Measurements from ENCODE around the gene ACOT11. TPM values are rescaled to one million over a fixed set of nuclear protein-coding genes. Genes with fewer than 3 reads are reported as not detected.
A peak's percentile ranks its signal among the peaks of the same experiment; 100 is the strongest.

ACOT11 gene
- total and polyA plus RNA-seq, 2 of the 13 experiments (the other 11 are each of a cell fraction or from before 2014, with no cell fraction given), result 2.6 to 3.3 TPM

DNA sequence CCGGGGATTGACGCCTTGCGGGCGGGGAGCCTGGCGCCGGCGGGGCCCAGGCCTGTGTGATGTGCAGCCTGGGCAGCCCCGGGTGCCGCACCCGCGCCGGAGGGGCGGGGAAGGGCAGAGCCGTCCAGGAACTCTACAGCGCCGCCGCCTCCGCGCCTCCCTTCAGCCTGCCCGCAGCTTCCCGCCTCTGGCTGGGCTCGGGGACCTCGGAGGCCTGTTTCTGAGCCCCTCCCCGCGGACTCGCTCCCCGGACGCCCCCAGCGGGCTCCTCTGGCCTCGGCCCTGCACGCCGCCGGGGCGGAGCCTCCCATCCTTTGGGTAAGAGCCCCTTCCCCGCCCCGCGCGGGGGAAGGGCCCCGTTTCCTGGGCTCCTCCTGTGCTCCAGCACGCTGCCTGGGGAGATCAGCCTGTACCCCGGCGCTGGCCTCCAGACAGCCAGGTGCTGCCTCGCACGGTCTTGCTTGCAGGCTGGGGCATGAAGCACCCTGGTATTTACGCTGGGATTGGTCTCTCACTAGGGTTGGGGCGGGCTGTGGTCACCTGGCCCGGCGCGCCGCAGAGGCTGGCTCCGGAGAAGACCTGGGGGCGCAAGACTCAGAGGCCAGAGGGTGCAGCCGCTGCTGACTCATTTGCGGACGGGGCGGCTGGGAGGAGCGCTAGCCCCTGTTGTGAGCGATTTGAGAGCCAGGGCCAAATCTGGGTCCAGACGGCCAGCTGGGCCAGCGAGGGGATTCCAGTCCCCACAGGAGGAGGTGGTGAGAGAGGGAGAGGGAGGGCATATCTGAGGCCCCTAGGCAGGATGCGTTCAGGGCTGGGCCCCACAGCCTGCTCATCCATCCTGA lies 5.7 kb upstream of the ACOT11 start (continued):
- TF ChIP-seq, protein P1, sequence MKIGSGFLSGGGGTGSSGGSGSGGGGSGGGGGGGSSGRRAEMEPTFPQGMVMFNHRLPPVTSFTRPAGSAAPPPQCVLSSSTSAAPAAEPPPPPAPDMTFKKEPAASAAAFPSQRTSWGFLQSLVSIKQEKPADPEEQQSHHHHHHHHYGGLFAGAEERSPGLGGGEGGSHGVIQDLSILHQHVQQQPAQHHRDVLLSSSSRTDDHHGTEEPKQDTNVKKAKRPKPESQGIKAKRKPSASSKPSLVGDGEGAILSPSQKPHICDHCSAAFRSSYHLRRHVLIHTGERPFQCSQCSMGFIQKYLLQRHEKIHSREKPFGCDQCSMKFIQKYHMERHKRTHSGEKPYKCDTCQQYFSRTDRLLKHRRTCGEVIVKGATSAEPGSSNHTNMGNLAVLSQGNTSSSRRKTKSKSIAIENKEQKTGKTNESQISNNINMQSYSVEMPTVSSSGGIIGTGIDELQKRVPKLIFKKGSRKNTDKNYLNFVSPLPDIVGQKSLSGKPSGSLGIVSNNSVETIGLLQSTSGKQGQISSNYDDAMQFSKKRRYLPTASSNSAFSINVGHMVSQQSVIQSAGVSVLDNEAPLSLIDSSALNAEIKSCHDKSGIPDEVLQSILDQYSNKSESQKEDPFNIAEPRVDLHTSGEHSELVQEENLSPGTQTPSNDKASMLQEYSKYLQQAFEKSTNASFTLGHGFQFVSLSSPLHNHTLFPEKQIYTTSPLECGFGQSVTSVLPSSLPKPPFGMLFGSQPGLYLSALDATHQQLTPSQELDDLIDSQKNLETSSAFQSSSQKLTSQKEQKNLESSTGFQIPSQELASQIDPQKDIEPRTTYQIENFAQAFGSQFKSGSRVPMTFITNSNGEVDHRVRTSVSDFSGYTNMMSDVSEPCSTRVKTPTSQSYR (CRISPR knock-in tag; IDR thresholded peaks at IDR 0.05; ENCODE audit: borderline replicate concordance), result no peak; the same call in 1 of the 2 replicates
- no peak for TF ChIP-seq U2AF2 (IDR thresholded peaks at IDR 0.05; ENCODE audit: low read depth, low read length)
- TF ChIP-seq, protein P2, sequence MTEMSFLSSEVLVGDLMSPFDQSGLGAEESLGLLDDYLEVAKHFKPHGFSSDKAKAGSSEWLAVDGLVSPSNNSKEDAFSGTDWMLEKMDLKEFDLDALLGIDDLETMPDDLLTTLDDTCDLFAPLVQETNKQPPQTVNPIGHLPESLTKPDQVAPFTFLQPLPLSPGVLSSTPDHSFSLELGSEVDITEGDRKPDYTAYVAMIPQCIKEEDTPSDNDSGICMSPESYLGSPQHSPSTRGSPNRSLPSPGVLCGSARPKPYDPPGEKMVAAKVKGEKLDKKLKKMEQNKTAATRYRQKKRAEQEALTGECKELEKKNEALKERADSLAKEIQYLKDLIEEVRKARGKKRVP (CRISPR knock-in tag; IDR thresholded peaks at IDR 0.05), result 0 out of 4 replicates have a peak, but pooled peaks of 1 of the 2 experiments have one; percentile 38
- no peak for TF ChIP-seq ZBTB20 (CRISPR knock-in tag; IDR thresholded peaks at IDR 0.05; ENCODE audit: borderline replicate concordance, low read depth)
- TF ChIP-seq CENPT (CRISPR knock-in tag; IDR thresholded peaks at IDR 0.05; ENCODE audit: low read depth), result no peak
- no peak for TF ChIP-seq SP140L (CRISPR knock-in tag; IDR thresholded peaks at IDR 0.05; ENCODE audit: borderline replicate concordance)
- TF ChIP-seq PHF20 (CRISPR knock-in tag; IDR thresholded peaks at IDR 0.05), result no peak
- TF ChIP-seq ZNF335 (CRISPR knock-in tag; IDR thresholded peaks at IDR 0.05), result no peak
- TF ChIP-seq ATF7 (IDR thresholded peaks at IDR 0.05), result no peak
- no peak for TF ChIP-seq ATF7 (CRISPR knock-in tag; IDR thresholded peaks at IDR 0.05)
- no peak for TF ChIP-seq CENPX (CRISPR knock-in tag; IDR thresholded peaks at IDR 0.05)
- no peak; the same call in 1 of the 2 replicates for TF ChIP-seq SRY (CRISPR knock-in tag; IDR thresholded peaks at IDR 0.05)
- TF ChIP-seq ZNF713 (CRISPR knock-in tag; IDR thresholded peaks at IDR 0.05), result no peak
- no peak for TF ChIP-seq RARG (CRISPR knock-in tag; IDR thresholded peaks at IDR 0.05; ENCODE audit: low read depth)
- TF ChIP-seq NR2F6 (IDR thresholded peaks at IDR 0.05), result no peak
- TF ChIP-seq NR2F6 (CRISPR knock-in tag; IDR thresholded peaks at IDR 0.05), result peak; percentile 27; the same call in 1 of the 2 replicates
- no peak for TF ChIP-seq PTBP1 (IDR thresholded peaks at IDR 0.05; ENCODE audit: low read depth, low read length, poor library complexity, severe bottlenecking)
- peak; percentile 75; the same call in 1 of the 2 replicates for TF ChIP-seq SP5 (CRISPR knock-in tag; IDR thresholded peaks at IDR 0.05; ENCODE audit: borderline replicate concordance, low read depth)
- TF ChIP-seq, protein P3, sequence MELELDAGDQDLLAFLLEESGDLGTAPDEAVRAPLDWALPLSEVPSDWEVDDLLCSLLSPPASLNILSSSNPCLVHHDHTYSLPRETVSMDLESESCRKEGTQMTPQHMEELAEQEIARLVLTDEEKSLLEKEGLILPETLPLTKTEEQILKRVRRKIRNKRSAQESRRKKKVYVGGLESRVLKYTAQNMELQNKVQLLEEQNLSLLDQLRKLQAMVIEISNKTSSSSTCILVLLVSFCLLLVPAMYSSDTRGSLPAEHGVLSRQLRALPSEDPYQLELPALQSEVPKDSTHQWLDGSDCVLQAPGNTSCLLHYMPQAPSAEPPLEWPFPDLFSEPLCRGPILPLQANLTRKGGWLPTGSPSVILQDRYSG (CRISPR knock-in tag; IDR thresholded peaks at IDR 0.05), result 0 out of 2 replicates have a peak, but pooled peaks have one; percentile 53
- no peak; the same call in 1 of the 2 replicates for TF ChIP-seq NCOA2 (CRISPR knock-in tag; IDR thresholded peaks at IDR 0.05)
- peak; percentile 12; the same call in 1 of the 2 replicates for TF ChIP-seq NFYC (CRISPR knock-in tag; IDR thresholded peaks at IDR 0.05)
- TF ChIP-seq ZNF724P (CRISPR knock-in tag; IDR thresholded peaks at IDR 0.05; ENCODE audit: borderline replicate concordance), result peak; percentile 82; the same call in 1 of the 2 replicates
- TF ChIP-seq, protein P4, sequence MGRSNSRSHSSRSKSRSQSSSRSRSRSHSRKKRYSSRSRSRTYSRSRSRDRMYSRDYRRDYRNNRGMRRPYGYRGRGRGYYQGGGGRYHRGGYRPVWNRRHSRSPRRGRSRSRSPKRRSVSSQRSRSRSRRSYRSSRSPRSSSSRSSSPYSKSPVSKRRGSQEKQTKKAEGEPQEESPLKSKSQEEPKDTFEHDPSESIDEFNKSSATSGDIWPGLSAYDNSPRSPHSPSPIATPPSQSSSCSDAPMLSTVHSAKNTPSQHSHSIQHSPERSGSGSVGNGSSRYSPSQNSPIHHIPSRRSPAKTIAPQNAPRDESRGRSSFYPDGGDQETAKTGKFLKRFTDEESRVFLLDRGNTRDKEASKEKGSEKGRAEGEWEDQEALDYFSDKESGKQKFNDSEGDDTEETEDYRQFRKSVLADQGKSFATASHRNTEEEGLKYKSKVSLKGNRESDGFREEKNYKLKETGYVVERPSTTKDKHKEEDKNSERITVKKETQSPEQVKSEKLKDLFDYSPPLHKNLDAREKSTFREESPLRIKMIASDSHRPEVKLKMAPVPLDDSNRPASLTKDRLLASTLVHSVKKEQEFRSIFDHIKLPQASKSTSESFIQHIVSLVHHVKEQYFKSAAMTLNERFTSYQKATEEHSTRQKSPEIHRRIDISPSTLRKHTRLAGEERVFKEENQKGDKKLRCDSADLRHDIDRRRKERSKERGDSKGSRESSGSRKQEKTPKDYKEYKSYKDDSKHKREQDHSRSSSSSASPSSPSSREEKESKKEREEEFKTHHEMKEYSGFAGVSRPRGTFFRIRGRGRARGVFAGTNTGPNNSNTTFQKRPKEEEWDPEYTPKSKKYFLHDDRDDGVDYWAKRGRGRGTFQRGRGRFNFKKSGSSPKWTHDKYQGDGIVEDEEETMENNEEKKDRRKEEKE (IDR thresholded peaks at IDR 0.05), result no peak

Measured in HepG2 (cell line).